ENCODE results near the gene ARVCF. TPM values are rescaled to one million over a fixed set of nuclear protein-coding genes. Genes with fewer than 3 reads are reported as not detected.

ARVCF gene
- total and polyA plus RNA-seq, 9 of the 15 experiments (the other 6 are each of a cell fraction or from before 2014, with no cell fraction given) = 0.03 to 97.4 (median 15.6) TPM

GRCh38 chr22:19959587-19960490 is 56.8 kb downstream of the ARVCF start (continued):
- no peak for TF ChIP-seq SMAD2 (IDR thresholded peaks at IDR 0.05; ENCODE audit: low read depth, low read length)
- 0 out of 2 replicates have a peak, but pooled peaks have one; percentile 45 for TF ChIP-seq ESRRB (CRISPR knock-in tag; IDR thresholded peaks at IDR 0.05; ENCODE audit: borderline replicate concordance)
- TF ChIP-seq, protein P1, sequence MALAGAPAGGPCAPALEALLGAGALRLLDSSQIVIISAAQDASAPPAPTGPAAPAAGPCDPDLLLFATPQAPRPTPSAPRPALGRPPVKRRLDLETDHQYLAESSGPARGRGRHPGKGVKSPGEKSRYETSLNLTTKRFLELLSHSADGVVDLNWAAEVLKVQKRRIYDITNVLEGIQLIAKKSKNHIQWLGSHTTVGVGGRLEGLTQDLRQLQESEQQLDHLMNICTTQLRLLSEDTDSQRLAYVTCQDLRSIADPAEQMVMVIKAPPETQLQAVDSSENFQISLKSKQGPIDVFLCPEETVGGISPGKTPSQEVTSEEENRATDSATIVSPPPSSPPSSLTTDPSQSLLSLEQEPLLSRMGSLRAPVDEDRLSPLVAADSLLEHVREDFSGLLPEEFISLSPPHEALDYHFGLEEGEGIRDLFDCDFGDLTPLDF (CRISPR knock-in tag; IDR thresholded peaks at IDR 0.05) = 0 out of 2 replicates have a peak, but pooled peaks have one; percentile 21
- TF ChIP-seq CHD4 (IDR thresholded peaks at IDR 0.05; ENCODE audit: insufficient read depth, insufficient replicate concordance, low read depth, low read length, poor library complexity, severe bottlenecking) = peak; percentile 66
- TF ChIP-seq L3MBTL2 (IDR thresholded peaks at IDR 0.05) = no peak
- no peak for TF ChIP-seq TEAD4 (IDR thresholded peaks at IDR 0.05; ENCODE audit: low read length)
- no peak for TF ChIP-seq TEAD4 (CRISPR knock-in tag; IDR thresholded peaks at IDR 0.05; ENCODE audit: borderline replicate concordance)
- TF ChIP-seq BRD9 (IDR thresholded peaks at IDR 0.05; ENCODE audit: low read depth, partially characterized antibody) = no peak
- no peak for TF ChIP-seq ZNF785 (CRISPR knock-in tag; IDR thresholded peaks at IDR 0.05)
- TF ChIP-seq POU5F1 (IDR thresholded peaks at IDR 0.05; ENCODE audit: borderline replicate concordance, low read depth, low read length, partially characterized antibody) = no peak
- 0 out of 2 replicates have a peak, but pooled peaks have one; percentile 19 for TF ChIP-seq RREB1 (CRISPR knock-in tag; IDR thresholded peaks at IDR 0.05)
- TF ChIP-seq THRB (CRISPR knock-in tag; conservative IDR thresholded peaks at IDR 0.05) = no peak
- TF ChIP-seq FOSL1 (tag; conservative IDR thresholded peaks at IDR 0.05) = peak; percentile 58
- TF ChIP-seq MYBL2 (IDR thresholded peaks at IDR 0.05; ENCODE audit: low read depth) = no peak
- no peak for TF ChIP-seq MYBL2 (CRISPR knock-in tag; IDR thresholded peaks at IDR 0.05; ENCODE audit: borderline replicate concordance)
- peak; percentile 18; the same call in 1 of the 2 replicates for TF ChIP-seq EGR1 (conservative IDR thresholded peaks at IDR 0.05)
- TF ChIP-seq RBM34 (IDR thresholded peaks at IDR 0.05; ENCODE audit: borderline replicate concordance, insufficient read depth, low read length) = no peak
- TF ChIP-seq BACH1 (tag; IDR thresholded peaks at IDR 0.05) = no peak

All from K562 (cell line).